ENCODE measurements around the gene RNASEH2B. TPM values are rescaled to one million over a fixed set of nuclear protein-coding genes. Genes with fewer than 3 reads are reported as not detected.

RNASEH2B gene
- total and polyA plus RNA-seq, 2 experiments from 2014 or later: 22.3 to 30.9 TPM

- Histone ChIP-seq H3K27ac (no peak overlapping the region), H4K20me1 (ENCODE audit: insufficient read depth, poor library complexity, severe bottlenecking) (no peaks in the 10 kb centered on the region), H3K4me1 (ENCODE audit: insufficient read depth) (no peaks in the 10 kb centered on the region), H3K4me2 (no peak overlapping the region), H3K9me2 (replicated peaks; ENCODE audit: insufficient read depth) (no peaks in the 10 kb centered on the region), H3K27me3 (no peaks in the 10 kb centered on the region), H3K4me3 (no peak overlapping the region), H3K36me3 (replicated peaks; ENCODE audit: insufficient read depth, low read depth) (no peaks in the 10 kb centered on the region), H3K9me3 (ENCODE audit: low read depth) (peaks cover 27% of the 10 kb centered on the region), H3K79me2 (peaks cover 60% of the 10 kb centered on the region), H2AFZ (no peak overlapping the region)
- no peak for DNase-seq (ENCODE audit: low spot score)
- no peak for TF ChIP-seq EZH2phosphoT487 (IDR thresholded peaks at IDR 0.05; ENCODE audit: low read depth, severe bottlenecking, unreplicated experiment)
- TF ChIP-seq EZH2 (IDR thresholded peaks at IDR 0.05; ENCODE audit: borderline replicate concordance): no peak
- no peak for TF ChIP-seq CTCF (IDR thresholded peaks at IDR 0.05; ENCODE audit: poor library complexity)
Observed at GRCh38 chr13:50924025-50924424, 14.4 kb downstream of the RNASEH2B start.

- Histone ChIP-seq H2AFZ (no peak overlapping the region), H3K9me2 (replicated peaks; ENCODE audit: insufficient read depth) (no peaks in the 10 kb centered on the region), H3K4me2 (no peak overlapping the region), H3K27me3 (no peaks in the 10 kb centered on the region), H3K4me3 (no peak overlapping the region), H3K79me2 (peaks cover 26% of the 10 kb centered on the region), H3K9me3 (ENCODE audit: low read depth) (peaks cover 25% of the 10 kb centered on the region), H4K20me1 (ENCODE audit: insufficient read depth, poor library complexity, severe bottlenecking) (no peaks in the 10 kb centered on the region), H3K36me3 (replicated peaks; ENCODE audit: insufficient read depth, low read depth) (no peaks in the 10 kb centered on the region), H3K27ac (no peak overlapping the region), H3K4me1 (ENCODE audit: insufficient read depth) (no peaks in the 10 kb centered on the region)
- no peak for DNase-seq (ENCODE audit: low spot score)
- no peak for TF ChIP-seq CTCF (IDR thresholded peaks at IDR 0.05; ENCODE audit: poor library complexity)
- TF ChIP-seq EZH2 (IDR thresholded peaks at IDR 0.05; ENCODE audit: borderline replicate concordance): no peak
- TF ChIP-seq EZH2phosphoT487 (IDR thresholded peaks at IDR 0.05; ENCODE audit: low read depth, severe bottlenecking, unreplicated experiment): no peak
- WGBS (ENCODE audit: low lambda C conversion rate, missing lambda C conversion rate): 88% methylated on average over 2 of the region's 2 CpGs
Observed at GRCh38 chr13:50927701-50928100, 18.1 kb downstream of the RNASEH2B start.

DNA sequence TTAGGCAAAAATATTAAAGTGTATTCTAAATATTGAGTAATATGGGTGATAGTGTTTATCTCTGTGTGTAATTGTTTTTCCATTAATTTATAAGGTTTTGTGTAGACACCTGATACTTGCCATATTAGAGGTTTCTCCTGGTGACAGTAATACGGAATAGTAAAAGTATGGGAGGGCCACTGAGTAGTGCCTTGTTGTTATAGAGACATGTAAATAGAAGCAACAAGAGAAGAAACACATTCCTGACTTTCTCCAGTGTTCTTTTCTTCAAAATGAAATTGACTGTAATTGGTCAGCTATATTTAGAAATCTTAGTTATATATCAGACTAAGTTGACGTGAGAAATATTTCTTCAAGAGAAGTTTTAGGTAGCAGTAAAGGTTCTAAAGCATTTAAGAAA, 18.5 kb downstream of the RNASEH2B start:
- Histone ChIP-seq H3K9me2 (replicated peaks; ENCODE audit: insufficient read depth) (no peaks in the 10 kb centered on the region), H3K9me3 (ENCODE audit: low read depth) (peaks cover 21% of the 10 kb centered on the region), H3K4me2 (no peak overlapping the region), H2AFZ (no peak overlapping the region), H3K27ac (no peak overlapping the region), H3K4me1 (ENCODE audit: insufficient read depth) (no peaks in the 10 kb centered on the region), H3K79me2 (peaks cover 24% of the 10 kb centered on the region), H3K36me3 (replicated peaks; ENCODE audit: insufficient read depth, low read depth) (no peaks in the 10 kb centered on the region), H4K20me1 (ENCODE audit: insufficient read depth, poor library complexity, severe bottlenecking) (no peaks in the 10 kb centered on the region), H3K27me3 (no peaks in the 10 kb centered on the region), H3K4me3 (no peak overlapping the region)
- no peak for DNase-seq (ENCODE audit: low spot score)
- 95% methylated on average over 2 of the region's 2 CpGs for WGBS (ENCODE audit: low lambda C conversion rate, missing lambda C conversion rate)
- TF ChIP-seq CTCF (IDR thresholded peaks at IDR 0.05; ENCODE audit: poor library complexity): no peak
- TF ChIP-seq EZH2 (IDR thresholded peaks at IDR 0.05; ENCODE audit: borderline replicate concordance): no peak
- no peak for TF ChIP-seq EZH2phosphoT487 (IDR thresholded peaks at IDR 0.05; ENCODE audit: low read depth, severe bottlenecking, unreplicated experiment)
